GM12872 (cell line): ENCODE results near the gene WNT3A.

Source experiments
- CTCF ChIP-seq: IDR thresholded peaks from 3 replicates; pipeline ENCODE4 v1.5.1; 2011; ENCODE audit warnings: low read depth, mild to moderate bottlenecking, low read length, moderate library complexity; ENCODE audit not compliant: insufficient read depth

The WNT3A gene

GRCh38 chr1:228034954-228035837 lies 28.4 kb downstream of the WNT3A start:
- TF ChIP-seq CTCF = no peak

- no peak for TF ChIP-seq CTCF
These were observed 29.0 kb downstream of the WNT3A start for GRCh38 chr1:228035844-228036243.

- TF ChIP-seq CTCF = no peak
These were observed 30.0 kb downstream of the WNT3A start for GRCh38 chr1:228036701-228037231.

- TF ChIP-seq CTCF = no peak
These were observed 30.9 kb downstream of the WNT3A start for GRCh38 chr1:228037401-228038386.

GRCh38 chr1:228038387-228039005 lies 31.7 kb downstream of the WNT3A start:
- TF ChIP-seq CTCF = no peak

- no peak for TF ChIP-seq CTCF
These were observed 32.5 kb downstream of the WNT3A start for GRCh38 chr1:228039006-228039903.
